H1 (cell line): Measurements from ENCODE around the gene BRAP. TPM values are rescaled to one million over a fixed set of nuclear protein-coding genes. Genes with fewer than 3 reads are reported as not detected.

Source experiments
- CTCF ChIA-PET: fragments of 300-600 bp; sonication (Branson Sonifier 250); formaldehyde crosslinking; loops from one replicate; lab custom pipeline; 2021; ENCODE audit not compliant: partially characterized antibody; lab: Charles Lee
- POLR2A ChIA-PET: fragments of 300-600 bp; sonication (Branson Sonifier 250); formaldehyde crosslinking; loops from one replicate; lab custom pipeline; 2021; ENCODE audit warnings: inconsistent platforms; ENCODE audit not compliant: partially characterized antibody; lab: Charles Lee
- DNase-seq, 2 experiments: peaks; one replicate each; pipeline versions ENCODE4 v3.0.0 to v3.0.0-alpha.2; 2010 to 2022; ENCODE audit warnings: low spot score in 2 of 2, low read depth in 1 of 2, mixed read lengths in 1 of 2
- FAIRE-seq: peaks from 2 replicates; lab custom pipeline; 2011; peaks lifted over from hg19 to GRCh38; lab: Jason Lieb, UNC
- H2AFZ ChIP-seq: 2 replicates; pipeline ENCODE4 v1.8.1; 2012; ENCODE audit warnings: low read length, inconsistent platforms
- H2AK5ac ChIP-seq: 2 replicates; pipeline ENCODE4 v1.6.1; 2013; ENCODE audit warnings: low read depth, low read length
- H2BK120ac ChIP-seq: replicated peaks from 2 replicates; pipeline ENCODE3; 2013; ENCODE audit warnings: low read depth, low read length, inconsistent platforms
- H2BK12ac ChIP-seq: 2 replicates; pipeline ENCODE4 v1.6.1; 2013; ENCODE audit warnings: low read depth, low read length
- H2BK15ac ChIP-seq: 2 replicates; pipeline ENCODE4 v1.6.1; 2013; ENCODE audit warnings: low read length
- H2BK20ac ChIP-seq: 2 replicates; pipeline ENCODE4 v1.6.1; 2013; ENCODE audit warnings: low read length
- H2BK5ac ChIP-seq: 2 replicates; pipeline ENCODE4 v1.6.1; 2013; ENCODE audit warnings: low read depth, low read length
- H3K14ac ChIP-seq: 2 replicates; pipeline ENCODE4 v1.6.1; 2013; ENCODE audit warnings: inconsistent platforms; ENCODE audit not compliant: insufficient read length
- H3K18ac ChIP-seq: 2 replicates; pipeline ENCODE4 v1.6.1; 2013; ENCODE audit warnings: low read length; ENCODE audit errors: extremely low read depth
- H3K23ac ChIP-seq: 2 replicates; pipeline ENCODE4 v1.6.1; 2013; ENCODE audit warnings: inconsistent platforms; ENCODE audit not compliant: insufficient read length
- H3K23me2 ChIP-seq: 2 replicates; pipeline ENCODE4 v1.6.1; 2013; ENCODE audit warnings: low read depth, low read length
- H3K27ac ChIP-seq: 2 replicates; pipeline ENCODE4 v1.6.1; 2011; ENCODE audit warnings: low read depth, low read length, inconsistent platforms
- H3K27me3 ChIP-seq, 4 experiments: replicated peaks in 1 of 4; 1 replicate in 1 of 4; 2 replicates in 3 of 4; pipeline versions ENCODE4 v1.6.1 to v1.8.1; 2011 to 2013; ENCODE audit warnings: low read length in 3 of 4, mild to moderate bottlenecking in 3 of 4, inconsistent platforms in 2 of 4, mixed read lengths in 2 of 4, moderate library complexity in 1 of 4; ENCODE audit not compliant: control insufficient read depth in 3 of 4, insufficient read depth in 3 of 4; ENCODE audit errors: extremely low read depth in 1 of 4
- H3K36me3 ChIP-seq, 4 experiments: 2 replicates each; pipeline versions ENCODE4 v1.6.1 to v1.8.1; 2011 to 2013; ENCODE audit warnings: mild to moderate bottlenecking in 4 of 4, low read length in 3 of 4, moderate library complexity in 2 of 4, control low read depth in 1 of 4, inconsistent platforms in 1 of 4; ENCODE audit not compliant: insufficient read depth in 4 of 4, control insufficient read depth in 2 of 4
- H3K4ac ChIP-seq: replicated peaks from 2 replicates; pipeline ENCODE3; 2013; ENCODE audit warnings: low read length, low read depth, mixed read lengths, inconsistent platforms; ENCODE audit not compliant: insufficient read length
- H3K4me1 ChIP-seq, 4 experiments: replicated peaks in 1 of 4; 1 replicate in 1 of 4; 2 replicates in 3 of 4; pipeline versions ENCODE4 v1.6.1 to v1.8.1; 2011 to 2013; ENCODE audit warnings: low read length in 3 of 4, inconsistent platforms in 2 of 4, mixed read lengths in 1 of 4; ENCODE audit not compliant: insufficient read depth in 4 of 4, control insufficient read depth in 3 of 4
- H3K4me2 ChIP-seq, 2 experiments: 2 replicates each; pipeline versions ENCODE4 v1.6.1 to v1.8.1; 2011 to 2013; ENCODE audit warnings: low read depth in 2 of 2, low read length in 2 of 2, control low read depth in 1 of 2, inconsistent platforms in 1 of 2, mild to moderate bottlenecking in 1 of 2; ENCODE audit not compliant: insufficient read depth in 1 of 2
- H3K4me3 ChIP-seq, 4 experiments: fragments of 200-600, 300-600 bp in 1 of 4; sonication (generic), shearing (Covaris generic), sonication (Bioruptor Twin) in 1 of 4; 2 replicates each; pipeline versions ENCODE4 v1.5.1 to v1.8.1; 2011 to 2016; ENCODE audit warnings: low read length in 4 of 4, low read depth in 3 of 4, control low read depth in 2 of 4, inconsistent platforms in 2 of 4, mild to moderate bottlenecking in 2 of 4, mixed read lengths in 1 of 4, moderate library complexity in 1 of 4; ENCODE audit not compliant: insufficient read depth in 2 of 4; ENCODE audit errors: extremely low read depth in 1 of 4
- H3K56ac ChIP-seq: replicated peaks from 2 replicates; pipeline ENCODE3; 2013; ENCODE audit warnings: low read depth, mild to moderate bottlenecking, mixed read lengths, low read length, inconsistent platforms; ENCODE audit not compliant: insufficient read length
- H3K79me1 ChIP-seq: 2 replicates; pipeline ENCODE4 v1.6.1; 2013; ENCODE audit warnings: low read depth, low read length, control low read depth
- H3K79me2 ChIP-seq, 2 experiments: 2 replicates each; pipeline versions ENCODE4 v1.6.1 to v1.8.1; 2012 to 2013; ENCODE audit warnings: low read length in 2 of 2, mild to moderate bottlenecking in 2 of 2, inconsistent platforms in 1 of 2; ENCODE audit not compliant: insufficient read depth in 2 of 2, control insufficient read depth in 1 of 2
- H3K9ac ChIP-seq, 4 experiments: replicated peaks in 1 of 4; 1 replicate in 1 of 4; 2 replicates in 3 of 4; pipeline versions ENCODE4 v1.6.1 to v1.8.1; 2011 to 2013; ENCODE audit warnings: low read depth in 3 of 4, low read length in 3 of 4, control low read depth in 2 of 4, mild to moderate bottlenecking in 2 of 4, moderate library complexity in 2 of 4, inconsistent platforms in 1 of 4; ENCODE audit errors: extremely low read depth in 1 of 4
- H3K9me3 ChIP-seq, 2 experiments: 2 replicates each; pipeline versions ENCODE4 v1.6.1 to v1.8.1; 2012 to 2013; ENCODE audit warnings: mild to moderate bottlenecking in 2 of 2, moderate library complexity in 2 of 2, control low read depth in 1 of 2, inconsistent platforms in 1 of 2, low read depth in 1 of 2, low read length in 1 of 2, mixed read lengths in 1 of 2; ENCODE audit not compliant: insufficient read depth in 2 of 2
- H4K20me1 ChIP-seq, 2 experiments: replicated peaks in 1 of 2; 2 replicates each; pipeline versions ENCODE3 to v1.8.1; 2011 to 2013; ENCODE audit warnings: inconsistent platforms in 2 of 2, low read length in 2 of 2, mild to moderate bottlenecking in 1 of 2; ENCODE audit not compliant: insufficient read depth in 2 of 2, control insufficient read depth in 1 of 2
- H4K5ac ChIP-seq: 2 replicates; pipeline ENCODE4 v1.6.1; 2013; ENCODE audit warnings: low read length, low read depth, mixed read lengths, inconsistent platforms; ENCODE audit not compliant: insufficient read length
- H4K8ac ChIP-seq: 2 replicates; pipeline ENCODE4 v1.8.0; 2013; ENCODE audit warnings: mild to moderate bottlenecking, moderate library complexity, low read length, inconsistent platforms; ENCODE audit not compliant: insufficient read depth; ENCODE audit errors: extremely low read depth
- H4K91ac ChIP-seq: replicated peaks from 2 replicates; pipeline ENCODE3; 2013; ENCODE audit warnings: low read length, mixed read lengths, inconsistent platforms; ENCODE audit not compliant: insufficient read length
- BRCA1 ChIP-seq: IDR thresholded peaks from 2 replicates; pipeline ENCODE4 v1.6.1; 2012; ENCODE audit warnings: low read depth, low read length, improper control_type of control experiment
- CBX8 ChIP-seq: fragments of 300-800, 300-1000 bp; sonication (generic); IDR thresholded peaks from 2 replicates; pipeline ENCODE4 v1.7.1; 2016; ENCODE audit warnings: low read depth, low read length, borderline replicate concordance
- CHD2 ChIP-seq: IDR thresholded peaks from 2 replicates; pipeline ENCODE4 v1.6.1; 2012; ENCODE audit warnings: low read length, improper control_type of control experiment
- CTBP2 ChIP-seq: IDR thresholded peaks from 2 replicates; pipeline ENCODE4 v1.7.0; 2011; ENCODE audit warnings: borderline replicate concordance, mild to moderate bottlenecking, moderate library complexity, mixed read lengths, low read length; ENCODE audit not compliant: insufficient read depth, insufficient read length
- EGR1 ChIP-seq: IDR thresholded peaks from 2 replicates; pipeline ENCODE4 v1.6.1; 2011; ENCODE audit warnings: low read depth, low read length, borderline replicate concordance
- HDAC2 ChIP-seq, 2 experiments: fragments of 300-600 bp in 1 of 2; sonication (generic) in 1 of 2; IDR thresholded peaks; 2 replicates each; pipeline ENCODE4 v1.6.1; 2011 to 2012; ENCODE audit warnings: low read depth in 2 of 2, low read length in 2 of 2, mild to moderate bottlenecking in 2 of 2, moderate library complexity in 2 of 2, borderline replicate concordance in 1 of 2, inconsistent platforms in 1 of 2
- HDAC6 ChIP-seq: IDR thresholded peaks from one replicate; pipeline ENCODE4 v1.7.1; 2012; ENCODE audit warnings: low read depth, mild to moderate bottlenecking, inconsistent platforms, low read length, moderate library complexity
- JUN ChIP-seq: IDR thresholded peaks from 2 replicates; pipeline ENCODE4 v1.6.1; 2011; ENCODE audit warnings: low read depth, mild to moderate bottlenecking, improper control_type of control experiment, low read length
- KDM4A ChIP-seq: IDR thresholded peaks from one replicate; pipeline ENCODE4 v1.7.1; 2012; ENCODE audit warnings: low read depth, mild to moderate bottlenecking, moderate library complexity, low read length, inconsistent platforms; ENCODE audit not compliant: severe bottlenecking
- POLR2AphosphoS5 ChIP-seq: IDR thresholded peaks from 2 replicates; pipeline ENCODE4 v1.6.1; 2011; ENCODE audit warnings: low read depth, low read length
- SIX5 ChIP-seq: IDR thresholded peaks from 2 replicates; pipeline ENCODE4 v1.6.1; 2011; ENCODE audit warnings: mild to moderate bottlenecking, low read depth, low read length
- TAF7 ChIP-seq: optimal IDR thresholded peaks from 2 replicates; pipeline ENCODE3; 2011; ENCODE audit warnings: low read depth, mild to moderate bottlenecking, inconsistent platforms, low read length, moderate library complexity, borderline replicate concordance
- ZNF274 ChIP-seq: IDR thresholded peaks from 2 replicates; pipeline ENCODE4 v1.7.0; 2012; ENCODE audit warnings: low read length, borderline replicate concordance; ENCODE audit errors: extremely low read depth
- WGBS, 2 experiments: shearing (Covaris generic) in 1 of 2; methylation state at CpG; one replicate each; pipeline versions ENCODE4 v1.1.6 to v1.1.7; 2013 to 2015; ENCODE audit warnings: low lambda C conversion rate in 2 of 2, mixed read lengths in 2 of 2, inconsistent platforms in 1 of 2, low coverage in 1 of 2, missing lambda C conversion rate in 1 of 2; ENCODE audit not compliant: insufficient replicate concordance in 2 of 2, insufficient coverage in 1 of 2, insufficient read length in 1 of 2; ENCODE audit errors: extremely low coverage in 1 of 2, missing lambda C conversion rate in 1 of 2; 5-methylcytosine and 5-hydroxymethylcytosine counted together
- polyA plus RNA-seq, 7 experiments: library from polyadenylated mRNA; depleted of rRNA in 3 of 7; stranded (reverse) in 5 of 7; unstranded in 2 of 7; fragments of >200 nt in 5 of 7; fragments of 200-250 nt in 2 of 7; gene quantifications; 1 replicate in 5 of 7; 2 replicates in 1 of 7; 4 replicates in 1 of 7; pipeline versions ENCODE4 v1.2.1 to v1.2.3, GENCODE V29; 2011 to 2013; ENCODE audit warnings: missing spikeins in 2 of 7, mixed read lengths in 2 of 7
- total RNA-seq: library from RNA; stranded (reverse); fragmentation: NEBNext Ultra II Directional; extraction: Animal tissue kit (Norgen Biotek cat#: 25700); gene quantifications from 2 replicates; pipeline ENCODE4 v1.2.1, GENCODE V29; 2021
- TF ChIP-seq, protein P1 (sequence below): IDR thresholded peaks from 2 replicates; pipeline ENCODE4 v1.6.1; 2011; ENCODE audit warnings: low read depth, mild to moderate bottlenecking, low read length; ENCODE audit not compliant: insufficient read depth

BRAP gene
- total and polyA plus RNA-seq, 2 of the 8 experiments (the other 6 are each of a cell fraction or from before 2014, with no cell fraction given): 12.8 to 22.2 TPM

DNA sequence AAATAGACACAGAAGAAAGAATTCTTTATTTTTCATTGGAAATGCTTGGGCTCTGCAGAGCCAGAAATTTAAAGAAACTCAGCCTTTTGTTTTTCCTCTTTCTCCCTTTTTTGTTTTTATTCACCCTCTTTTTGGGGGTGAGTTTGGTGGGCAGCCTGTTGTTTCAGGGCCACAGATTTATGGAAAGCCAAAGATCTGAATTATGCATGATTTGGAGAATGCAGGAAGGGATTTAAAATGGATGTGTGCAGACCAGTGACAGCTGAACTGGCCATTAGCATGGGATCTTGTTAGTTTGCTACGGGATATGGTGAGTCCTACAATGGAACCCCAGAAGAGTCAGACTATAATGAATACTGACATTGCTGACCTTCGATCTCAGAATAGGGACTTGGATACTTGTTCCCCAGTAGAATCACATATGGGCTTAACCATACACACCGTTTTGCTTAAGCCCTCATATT lies 79.0 kb downstream of the BRAP start:
- no peak overlapping the region for H2BK12ac ChIP-seq
- no peak overlapping the region for H3K4me3 ChIP-seq
- H4K91ac ChIP-seq: no peak overlapping the region
- no peak overlapping the region for H2BK15ac ChIP-seq
- no peak overlapping the region for H3K56ac ChIP-seq
- no peak overlapping the region for H3K27ac ChIP-seq
- no peak overlapping the region for H2AK5ac ChIP-seq
- H3K23ac ChIP-seq: no peak overlapping the region
- no peak overlapping the region for H2BK20ac ChIP-seq
- no peak overlapping the region for H3K18ac ChIP-seq
- no peak overlapping the region for H3K9ac ChIP-seq
- no peak for DNase-seq
- H3K27me3 ChIP-seq: no peaks in the 10 kb centered on the region
- H3K4me2 ChIP-seq: no peak overlapping the region
- no peaks in the 10 kb centered on the region for H4K20me1 ChIP-seq
- no peaks in the 10 kb centered on the region for H3K9me3 ChIP-seq
- WGBS, 2 experiments: 91% methylated on average over 3 of the region's 3 CpGs; no CpG with 5 or more reads in 1 of the 2 experiments
- ChIA-PET CTCF (interaction anchor here (0.6 to 2.1 kb wide), 6 partner anchors 22 to 108 kb away, joined by 3 to 5 read pairs (median 4); no protein-coding TSS in a partner anchor), POLR2A (interaction anchor here (1.2 to 3.1 kb wide), 2 partner anchors 10 to 11 kb away, joined by 3 to 7 read pairs; no protein-coding TSS in a partner anchor)
- H2AFZ ChIP-seq: no peak overlapping the region
- no peak overlapping the region for H4K5ac ChIP-seq
- H3K36me3 ChIP-seq: no peaks in the 10 kb centered on the region
- H3K23me2 ChIP-seq: no peaks in the 10 kb centered on the region
- H4K8ac ChIP-seq: no peak overlapping the region
- no peaks in the 10 kb centered on the region for H3K79me1 ChIP-seq
- H2BK5ac ChIP-seq: no peak overlapping the region
- H3K4ac ChIP-seq: no peak overlapping the region
- H3K79me2 ChIP-seq: no peaks in the 10 kb centered on the region
- H2BK120ac ChIP-seq: no peak overlapping the region
- no peak overlapping the region for H3K14ac ChIP-seq
- FAIRE-seq: no peak
- H3K4me1 ChIP-seq: no peaks in the 10 kb centered on the region
- no peak for TF ChIP-seq TAF7
- no peak for TF ChIP-seq SIX5
- TF ChIP-seq JUN: no peak
- TF ChIP-seq EGR1: no peak
- no peak for TF ChIP-seq CTBP2
- TF ChIP-seq ZNF274: no peak
- TF ChIP-seq BRCA1: no peak
- no peak for TF ChIP-seq HDAC6
- TF ChIP-seq, protein P1, sequence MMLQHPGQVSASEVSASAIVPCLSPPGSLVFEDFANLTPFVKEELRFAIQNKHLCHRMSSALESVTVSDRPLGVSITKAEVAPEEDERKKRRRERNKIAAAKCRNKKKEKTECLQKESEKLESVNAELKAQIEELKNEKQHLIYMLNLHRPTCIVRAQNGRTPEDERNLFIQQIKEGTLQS: no peak
- no peak for TF ChIP-seq POLR2AphosphoS5
- TF ChIP-seq CHD2: no peak
- no peak for TF ChIP-seq KDM4A
- TF ChIP-seq CBX8: no peak
- no peak for TF ChIP-seq HDAC2 (IDR thresholded peaks at IDR 0.05; ENCODE audit: borderline replicate concordance in 1 of 2, low read depth in 2 of 2, low read length in 2 of 2)
